ENCODE measurements around the gene SNX10.

DNA sequence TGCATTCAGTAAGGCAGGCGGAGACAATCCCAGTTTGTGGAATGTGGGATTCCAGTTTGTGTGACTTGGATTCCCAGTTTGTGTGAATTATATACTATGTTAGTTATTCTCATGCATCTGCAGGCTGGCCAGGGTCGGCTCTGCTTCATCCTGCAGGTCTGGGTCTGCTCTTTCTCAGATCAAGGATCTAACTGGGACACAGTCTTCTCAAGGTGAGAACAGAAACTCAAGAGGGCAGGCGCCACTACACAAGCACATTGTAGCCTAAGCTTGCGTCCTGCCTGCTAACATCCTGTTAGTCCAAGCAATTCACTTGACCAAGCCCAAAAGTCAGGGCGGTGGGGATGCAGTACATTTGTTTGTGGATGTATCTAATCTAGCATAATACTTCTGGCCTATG is 131.1 kb downstream of the SNX10 start:
- TF ChIP-seq, protein P1, sequence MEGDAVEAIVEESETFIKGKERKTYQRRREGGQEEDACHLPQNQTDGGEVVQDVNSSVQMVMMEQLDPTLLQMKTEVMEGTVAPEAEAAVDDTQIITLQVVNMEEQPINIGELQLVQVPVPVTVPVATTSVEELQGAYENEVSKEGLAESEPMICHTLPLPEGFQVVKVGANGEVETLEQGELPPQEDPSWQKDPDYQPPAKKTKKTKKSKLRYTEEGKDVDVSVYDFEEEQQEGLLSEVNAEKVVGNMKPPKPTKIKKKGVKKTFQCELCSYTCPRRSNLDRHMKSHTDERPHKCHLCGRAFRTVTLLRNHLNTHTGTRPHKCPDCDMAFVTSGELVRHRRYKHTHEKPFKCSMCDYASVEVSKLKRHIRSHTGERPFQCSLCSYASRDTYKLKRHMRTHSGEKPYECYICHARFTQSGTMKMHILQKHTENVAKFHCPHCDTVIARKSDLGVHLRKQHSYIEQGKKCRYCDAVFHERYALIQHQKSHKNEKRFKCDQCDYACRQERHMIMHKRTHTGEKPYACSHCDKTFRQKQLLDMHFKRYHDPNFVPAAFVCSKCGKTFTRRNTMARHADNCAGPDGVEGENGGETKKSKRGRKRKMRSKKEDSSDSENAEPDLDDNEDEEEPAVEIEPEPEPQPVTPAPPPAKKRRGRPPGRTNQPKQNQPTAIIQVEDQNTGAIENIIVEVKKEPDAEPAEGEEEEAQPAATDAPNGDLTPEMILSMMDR (IDR thresholded peaks at IDR 0.05; ENCODE audit: low read depth, low read length, poor library complexity, severe bottlenecking) = no peak
- TF ChIP-seq EZH2phosphoT487 (IDR thresholded peaks at IDR 0.05; ENCODE audit: borderline replicate concordance, low read length) = no peak

All from DOHH2 (cell line).